Right lobe of liver (tissue), 6 donors: ENCODE data around the gene TTLL12. TPM values are rescaled to one million over a fixed set of nuclear protein-coding genes. Genes with fewer than 3 reads are reported as not detected.
A peak's percentile ranks its signal among the peaks of the same experiment; 100 is the strongest.

ENCODE experiments used
- ATAC-seq, 4 donors: fragments of 200-7000 bp; cut with Tn5 transposase; one replicate each; pipeline ENCODE4 v1.9.1; 2020; ENCODE audit warnings: mild to moderate bottlenecking in 4 of 4, moderate library complexity in 4 of 4
- DNase-seq, 3 donors: peaks; one replicate each; pipeline ENCODE4 v3.0.0-alpha.2; 2020
- H3K27ac ChIP-seq, 3 donors: fragments of 200-600 bp; one replicate each; pipeline ENCODE4 v1.8.0; 2022
- H3K27me3 ChIP-seq, 2 donors: fragments of 200-600 bp; one replicate each; pipeline ENCODE4 v1.8.0; 2022
- H3K36me3 ChIP-seq, 4 donors: fragments of 200-600 bp; sonication (generic) in 1 of 4; one replicate each; pipeline versions ENCODE4 v1.5.1 to v1.8.0; 2017 to 2022; ENCODE audit warnings: control low read depth in 1 of 4
- H3K4me1 ChIP-seq, 4 donors: fragments of 200-600 bp; sonication (generic) in 1 of 4; one replicate each; pipeline versions ENCODE4 v1.5.1 to v1.8.0; 2017 to 2022; ENCODE audit warnings: control low read depth in 1 of 4
- H3K4me3 ChIP-seq, 3 donors: fragments of 200-600 bp; one replicate each; pipeline ENCODE4 v1.8.0; 2022
- H3K9me3 ChIP-seq, 4 donors: fragments of 200-600 bp; sonication (generic) in 1 of 4; one replicate each; pipeline versions ENCODE4 v1.5.1 to v1.8.0; 2017 to 2022; ENCODE audit warnings: control low read depth in 1 of 4
- CTCF ChIP-seq, 4 donors: fragments of 200-600 bp in 3 of 4; fragments of 450-650 bp in 1 of 4; IDR thresholded peaks; one replicate each; pipeline versions ENCODE4 v1.5.1 to v1.8.0; 2016 to 2022; ENCODE audit warnings: antibody characterized with exemption in 4 of 4, mild to moderate bottlenecking in 2 of 4
- POLR2A ChIP-seq: fragments of 450-650 bp; IDR thresholded peaks from one replicate; pipeline ENCODE4 v1.6.1; 2017; ENCODE audit warnings: antibody characterized with exemption, mild to moderate bottlenecking
- WGBS: methylation state at CpG from one replicate; pipeline ENCODE4 v1.1.6; 2018; ENCODE audit warnings: low coverage, low lambda C conversion rate; ENCODE audit not compliant: insufficient coverage; ENCODE audit errors: missing lambda C conversion rate; 5-methylcytosine and 5-hydroxymethylcytosine counted together
- intact Hi-C, 2 donors: fragments of 100-400 bp; cut with DNase I; formaldehyde crosslinking; loops; one replicate each; pipeline versions ENCODE4 v1.11.2 to v1.14.1; 2022
- total RNA-seq, 6 experiments: library from RNA; depleted of rRNA in 2 of 6; stranded (reverse); fragments of >200 nt in 2 of 6; fragmentation: NEBNext Ultra II Directional in 3 of 6; extraction: Animal tissue kit (Norgen Biotek cat#: 25700) in 3 of 6; gene quantifications; one replicate each; pipeline versions ENCODE4 v1.1.0 to v1.2.4, GENCODE V29; 2016 to 2023
- donor health status: DM: no; HTN: yes; CAD: no.
- donor health status: DM: no; HTN: no; CAD: no.
- donor health status: DM: no; HTN: no; CAD: no.
- donor health status: DM: no; HTN: yes; CAD: no.
- donor health status: DM: no; HTN: yes; CAD: no.

TTLL12 gene
- total RNA-seq, 6 experiments from 2014 or later, result 18.6 to 43.5 (median 24.4) TPM

- Histone ChIP-seq H3K27ac (no peak overlapping the region), H3K4me1 (peaks cover 0 to 2% (median 0%) of the 10 kb centered on the region in 4 donors), H3K4me3 (no peak overlapping the region), H3K9me3 (no peaks in the 10 kb centered on the region), H3K27me3 (no peaks in the 10 kb centered on the region), H3K36me3 (peaks cover 0 to 41% (median 16%) of the 10 kb centered on the region in 4 donors)
- 60% methylated on average over 1 of the region's 10 CpGs for WGBS
- TF ChIP-seq CTCF (IDR thresholded peaks at IDR 0.05) (no peak), POLR2A (no peak)
- no peak for DNase-seq
- ATAC-seq, result peak in 1 of 4 donors; percentile 11
- intact Hi-C loops, result no loop called here
These were observed 50.1 kb downstream of the TTLL12 start for GRCh38 chr22:43136801-43137200.

GRCh38 chr22:43136255-43136654 lies 50.7 kb downstream of the TTLL12 start:
- ATAC-seq, result peak; percentile 74 to 78 (median 76)
- WGBS, result 36% methylated on average over 5 of the region's 9 CpGs
- H3K9me3 ChIP-seq, result no peaks in the 10 kb centered on the region
- no peak overlapping the region for H3K27ac ChIP-seq
- no peaks in the 10 kb centered on the region for H3K27me3 ChIP-seq
- H3K4me3 ChIP-seq, result no peak overlapping the region
- intact Hi-C loops, result no loop called here
- peak in 1 of 3 donors; percentile 50 for DNase-seq
- peaks cover 0 to 41% (median 16%) of the 10 kb centered on the region in 4 donors for H3K36me3 ChIP-seq
- TF ChIP-seq POLR2A (no peak), CTCF (IDR thresholded peaks at IDR 0.05) (peak; percentile 23 to 58 (median 51))
- H3K4me1 ChIP-seq, result no peaks in the 10 kb centered on the region

- no peak overlapping the region for H3K4me3 ChIP-seq
- no peak for DNase-seq
- H3K27me3 ChIP-seq, result no peaks in the 10 kb centered on the region
- H3K36me3 ChIP-seq, result peaks cover 0 to 38% (median 15%) of the 10 kb centered on the region in 4 donors
- no peaks in the 10 kb centered on the region for H3K4me1 ChIP-seq
- no peaks in the 10 kb centered on the region for H3K9me3 ChIP-seq
- TF ChIP-seq CTCF (IDR thresholded peaks at IDR 0.05) (no peak), POLR2A (no peak)
- no peak for ATAC-seq
- no CpG with 5 or more reads among the region's 5 CpGs for WGBS
- H3K27ac ChIP-seq, result no peak overlapping the region
- intact Hi-C loops, result no loop called here
These were observed 51.4 kb downstream of the TTLL12 start for GRCh38 chr22:43135565-43135964.

GRCh38 chr22:43134553-43134952 lies 52.4 kb downstream of the TTLL12 start:
- Histone ChIP-seq H3K4me1 (no peaks in the 10 kb centered on the region), H3K36me3 (peaks cover 0 to 37% (median 13%) of the 10 kb centered on the region in 4 donors), H3K4me3 (no peak overlapping the region), H3K27me3 (no peaks in the 10 kb centered on the region), H3K9me3 (no peaks in the 10 kb centered on the region), H3K27ac (no peak overlapping the region)
- 90% methylated on average over 2 of the region's 4 CpGs for WGBS
- TF ChIP-seq POLR2A (no peak), CTCF (IDR thresholded peaks at IDR 0.05) (no peak)
- intact Hi-C loops, result no loop called here
- DNase-seq (no peak), ATAC-seq (no peak)

GRCh38 chr22:43133401-43133800 lies 53.5 kb downstream of the TTLL12 start:
- ATAC-seq (no peak), DNase-seq (no peak)
- no peak for TF ChIP-seq POLR2A
- TF ChIP-seq CTCF (IDR thresholded peaks at IDR 0.05), result no peak
- Histone ChIP-seq H3K27ac (no peak overlapping the region), H3K4me1 (no peaks in the 10 kb centered on the region), H3K9me3 (no peaks in the 10 kb centered on the region), H3K36me3 (peaks cover 0 to 32% (median 10%) of the 10 kb centered on the region in 4 donors), H3K27me3 (no peaks in the 10 kb centered on the region), H3K4me3 (no peak overlapping the region)
- intact Hi-C loops, result no loop called here
- WGBS, result 95% methylated on average over 7 of the region's 9 CpGs
